ENCODE measurements around the gene UBXN4.

Gene UBXN4

GRCh38 chr2:135831180-135831812, 89.6 kb downstream of the UBXN4 start:
- in situ Hi-C loops (cut with MboI; ENCODE audit: low pct_unique_long_range_greater_than_20kb, low sequenced_read_pairs): no loop called here
- DNase-seq: no peak

- in situ Hi-C loops (cut with MboI; ENCODE audit: low pct_unique_long_range_greater_than_20kb, low sequenced_read_pairs): no loop called here
- DNase-seq: no peak
Measured at GRCh38 chr2:135832891-135833290, 91.2 kb downstream of the UBXN4 start.

All from KBM-7 (cell line).